Measurements from ENCODE around the gene CPT1B.
"Not testable (repeated sequence)": the region's sequence is repeated elsewhere in the genome, so short reads cannot be mapped to it uniquely, and the experiment has no call there.

CPT1B gene

DNA sequence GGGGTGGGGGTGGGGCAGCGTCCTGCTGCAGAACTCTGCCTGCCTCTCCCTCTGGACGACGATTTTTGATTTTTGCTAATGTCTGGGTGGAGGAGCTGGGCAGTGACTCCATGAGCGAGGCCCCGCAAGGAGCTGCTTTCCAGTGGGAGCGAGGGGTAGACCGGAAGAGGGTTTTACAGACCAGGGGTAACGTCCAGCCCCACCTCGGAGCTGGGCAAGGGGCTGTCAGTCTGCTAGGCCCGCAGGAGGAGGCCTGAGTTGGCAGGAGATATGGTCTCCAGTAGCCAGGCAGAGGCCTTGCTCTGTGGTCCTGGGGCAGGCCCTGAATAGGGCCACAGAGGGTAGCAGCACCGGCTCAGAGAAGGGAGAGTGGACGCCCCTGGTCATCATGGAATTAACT is 31.4 kb upstream of the CPT1B start:
- TF ChIP-seq, protein P1, sequence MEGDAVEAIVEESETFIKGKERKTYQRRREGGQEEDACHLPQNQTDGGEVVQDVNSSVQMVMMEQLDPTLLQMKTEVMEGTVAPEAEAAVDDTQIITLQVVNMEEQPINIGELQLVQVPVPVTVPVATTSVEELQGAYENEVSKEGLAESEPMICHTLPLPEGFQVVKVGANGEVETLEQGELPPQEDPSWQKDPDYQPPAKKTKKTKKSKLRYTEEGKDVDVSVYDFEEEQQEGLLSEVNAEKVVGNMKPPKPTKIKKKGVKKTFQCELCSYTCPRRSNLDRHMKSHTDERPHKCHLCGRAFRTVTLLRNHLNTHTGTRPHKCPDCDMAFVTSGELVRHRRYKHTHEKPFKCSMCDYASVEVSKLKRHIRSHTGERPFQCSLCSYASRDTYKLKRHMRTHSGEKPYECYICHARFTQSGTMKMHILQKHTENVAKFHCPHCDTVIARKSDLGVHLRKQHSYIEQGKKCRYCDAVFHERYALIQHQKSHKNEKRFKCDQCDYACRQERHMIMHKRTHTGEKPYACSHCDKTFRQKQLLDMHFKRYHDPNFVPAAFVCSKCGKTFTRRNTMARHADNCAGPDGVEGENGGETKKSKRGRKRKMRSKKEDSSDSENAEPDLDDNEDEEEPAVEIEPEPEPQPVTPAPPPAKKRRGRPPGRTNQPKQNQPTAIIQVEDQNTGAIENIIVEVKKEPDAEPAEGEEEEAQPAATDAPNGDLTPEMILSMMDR (conservative IDR thresholded peaks at IDR 0.05; ENCODE audit: control insufficient read depth, insufficient read depth, low read depth, low read length), result no peak
- no peak overlapping the region for H3K4me3 ChIP-seq (ENCODE audit: control insufficient read depth, low read depth, low read length)
- DNase-seq (ENCODE audit: low read depth), result no peak

DNA sequence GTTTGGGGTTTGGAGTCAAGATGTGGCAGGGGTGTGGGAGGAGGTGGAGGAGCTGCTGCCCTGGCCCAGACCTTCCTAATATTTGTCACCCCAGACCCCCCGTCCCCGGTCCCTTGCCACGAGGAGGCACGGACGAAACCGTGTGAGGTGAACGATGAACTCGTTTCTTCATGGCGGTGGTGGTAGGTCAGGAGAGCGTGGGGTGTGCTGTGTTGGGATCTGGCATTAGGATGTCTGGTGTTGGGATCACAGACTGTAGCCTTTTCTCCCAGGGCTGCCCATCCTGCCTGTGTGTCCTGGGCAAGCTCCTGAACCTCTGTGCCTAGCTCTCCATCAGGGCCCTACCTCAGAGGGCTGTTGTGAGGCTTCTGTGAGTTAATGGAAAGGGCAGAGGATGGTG is 30.8 kb upstream of the CPT1B start:
- no peak overlapping the region for H3K4me3 ChIP-seq (ENCODE audit: control insufficient read depth, low read depth, low read length)
- TF ChIP-seq, protein P1 (conservative IDR thresholded peaks at IDR 0.05; ENCODE audit: control insufficient read depth, insufficient read depth, low read depth, low read length), result no peak
- DNase-seq (ENCODE audit: low read depth), result no peak

DNA sequence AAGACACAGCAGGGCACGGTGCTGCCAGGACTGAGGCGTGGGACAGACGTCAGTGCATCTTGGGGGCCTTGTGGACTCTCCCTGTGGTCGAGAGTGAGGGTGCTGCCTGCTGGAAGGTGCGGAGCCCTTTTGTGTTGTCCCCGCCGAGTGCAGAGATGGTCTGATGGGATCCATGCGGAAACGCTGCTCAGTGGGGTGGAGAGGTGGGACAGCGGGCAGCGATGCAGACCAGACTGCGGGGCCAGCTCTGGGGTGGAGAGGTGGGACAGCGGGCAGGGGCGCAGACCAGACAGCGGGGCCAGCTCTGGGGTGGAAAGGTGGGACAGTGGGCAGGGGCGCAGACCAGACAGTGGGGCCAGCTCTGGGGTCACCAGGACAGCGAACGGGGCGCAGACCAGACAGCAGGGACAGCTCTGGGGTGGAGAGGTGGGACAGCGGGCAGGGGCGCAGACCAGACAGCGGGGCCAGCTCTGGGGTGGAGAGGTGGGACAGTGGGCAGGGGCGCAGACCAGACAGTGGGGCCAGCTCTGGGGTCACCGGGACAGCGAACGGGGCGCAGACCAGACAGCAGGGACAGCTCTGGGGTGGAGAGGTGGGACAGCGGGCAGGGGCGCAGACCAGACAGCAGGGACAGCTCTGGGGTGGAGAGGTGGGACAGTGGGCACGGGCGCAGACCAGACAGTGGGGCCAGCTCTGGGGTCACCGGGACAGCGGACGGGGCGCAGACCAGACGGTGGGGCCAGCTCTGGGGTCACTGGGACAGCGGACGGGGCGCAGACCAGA is 30.0 kb upstream of the CPT1B start:
- not testable (repeated sequence) for H3K4me3 ChIP-seq (ENCODE audit: control insufficient read depth, low read depth, low read length); DNase-seq (ENCODE audit: low read depth)

DNA sequence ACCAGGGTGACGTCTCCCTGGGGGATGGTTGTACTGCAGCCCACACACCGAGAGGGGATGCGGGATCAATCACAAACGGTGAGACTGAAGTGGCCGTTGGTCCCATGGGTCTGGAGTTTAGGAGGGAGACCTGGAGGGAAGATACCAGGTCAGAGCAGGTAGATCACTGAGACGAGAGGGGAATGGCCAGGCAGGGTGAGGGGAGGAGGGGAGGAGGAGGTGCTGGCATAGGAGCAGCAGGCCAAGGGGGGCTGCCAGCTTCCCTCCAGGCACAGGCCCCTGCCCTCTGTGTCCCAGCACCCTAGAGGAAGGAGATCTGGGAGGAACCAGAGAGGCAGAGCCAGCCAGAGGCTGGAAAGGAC is 29.4 kb upstream of the CPT1B start:
- no peak for DNase-seq (ENCODE audit: low read depth)
- H3K4me3 ChIP-seq (ENCODE audit: control insufficient read depth, low read depth, low read length), result no peak overlapping the region
- TF ChIP-seq, protein P1 (conservative IDR thresholded peaks at IDR 0.05; ENCODE audit: control insufficient read depth, insufficient read depth, low read depth, low read length), result no peak

DNA sequence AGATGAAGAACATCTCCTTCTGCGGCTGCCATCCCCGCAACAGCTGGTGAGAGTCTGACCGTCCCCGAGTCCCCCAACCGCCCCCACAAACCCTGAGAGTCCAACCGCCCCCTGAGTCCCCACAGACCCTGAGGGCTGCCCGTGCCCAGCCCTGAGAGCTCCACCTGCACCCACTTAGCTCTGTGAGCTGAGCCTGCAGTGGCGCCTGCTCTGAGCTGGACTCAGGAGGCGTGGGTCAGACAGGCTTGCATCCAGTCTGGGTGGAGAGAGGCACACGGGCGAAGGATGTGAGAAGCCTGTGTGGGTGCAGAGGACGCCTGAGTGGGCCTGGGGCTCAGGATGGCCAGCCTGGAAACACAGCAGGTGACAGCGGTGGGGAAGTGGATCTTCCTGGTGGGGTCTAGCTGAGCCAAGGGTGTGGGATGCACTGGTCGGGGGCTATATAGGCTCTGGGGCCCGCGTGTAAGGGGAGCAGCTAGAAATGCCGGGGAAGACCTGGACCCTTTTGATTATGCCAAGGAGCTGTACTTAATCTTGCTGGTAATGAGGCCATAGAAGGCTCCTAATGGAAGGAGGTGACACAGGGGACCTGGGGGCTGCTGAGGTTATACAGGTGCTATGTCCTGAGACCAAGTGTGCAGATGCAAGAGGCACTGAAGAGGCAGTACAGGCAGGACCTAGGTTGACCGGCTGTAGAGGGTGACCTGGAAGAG is 28.9 kb upstream of the CPT1B start:
- no peak overlapping the region for H3K4me3 ChIP-seq (ENCODE audit: control insufficient read depth, low read depth, low read length)
- DNase-seq (ENCODE audit: low read depth), result no peak
- TF ChIP-seq, protein P1 (conservative IDR thresholded peaks at IDR 0.05; ENCODE audit: control insufficient read depth, insufficient read depth, low read depth, low read length), result no peak

DNA sequence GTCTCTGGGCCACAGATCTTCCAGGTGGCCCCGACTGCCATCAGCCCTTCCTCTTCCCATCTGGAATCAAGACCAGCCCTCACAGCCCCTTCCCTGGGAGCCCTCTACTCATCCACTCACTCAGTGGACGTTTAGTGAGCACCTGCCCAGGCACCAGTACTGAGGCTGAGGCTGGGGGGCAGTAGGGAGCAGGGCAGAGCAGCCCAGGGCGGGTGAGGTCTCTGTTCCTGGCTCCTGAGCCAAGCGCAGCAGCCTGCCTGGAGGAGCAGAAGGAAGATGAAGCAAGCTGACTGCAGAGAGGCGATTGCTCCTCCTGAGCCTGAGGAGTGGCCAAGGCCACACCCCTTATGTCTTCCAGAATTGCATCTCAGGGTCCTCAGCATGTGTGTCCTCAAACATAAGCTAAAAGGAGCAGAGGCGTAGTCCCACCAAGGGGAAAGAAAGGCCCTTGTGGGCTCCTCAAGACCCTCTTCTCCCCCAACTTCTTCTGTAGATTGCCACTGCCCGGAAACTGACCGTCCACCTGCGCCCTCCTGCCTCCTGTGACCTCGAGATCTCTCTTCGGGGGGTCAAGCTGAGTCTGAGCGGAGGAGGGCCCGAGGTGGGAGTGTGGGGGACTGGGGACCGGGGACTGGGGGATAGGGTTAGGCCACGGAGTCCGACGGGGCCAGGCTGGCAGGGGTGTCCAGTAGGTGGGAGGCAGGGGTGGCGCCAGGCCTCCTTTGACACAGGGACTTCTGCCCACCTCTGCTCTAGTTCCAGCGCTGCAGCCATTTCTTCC is 28.1 kb upstream of the CPT1B start:
- DNase-seq (ENCODE audit: low read depth), result no peak
- TF ChIP-seq, protein P1 (conservative IDR thresholded peaks at IDR 0.05; ENCODE audit: control insufficient read depth, insufficient read depth, low read depth, low read length), result no peak
- no peak overlapping the region for H3K4me3 ChIP-seq (ENCODE audit: control insufficient read depth, low read depth, low read length)

DNA sequence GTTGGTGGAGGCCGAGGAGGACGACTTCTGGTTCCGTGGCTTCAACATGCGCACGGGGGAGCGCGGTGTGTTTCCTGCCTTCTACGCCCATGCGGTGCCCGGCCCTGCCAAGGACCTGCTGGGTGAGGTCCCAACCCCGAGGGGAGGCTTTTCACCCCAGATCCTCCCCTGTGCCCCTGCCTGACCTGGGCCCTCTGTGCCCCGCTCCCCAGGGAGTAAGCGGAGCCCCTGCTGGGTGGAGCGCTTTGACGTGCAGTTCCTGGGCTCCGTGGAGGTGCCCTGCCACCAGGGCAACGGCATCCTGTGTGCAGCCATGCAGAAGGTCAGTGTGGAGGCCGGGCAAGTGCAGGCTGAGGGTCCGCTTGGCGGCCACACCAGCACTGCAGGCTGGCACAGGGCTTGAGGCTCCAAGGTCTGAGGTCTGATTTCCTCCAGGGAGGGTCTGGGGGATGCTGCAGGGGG is 27.4 kb upstream of the CPT1B start:
- H3K4me3 ChIP-seq (ENCODE audit: control insufficient read depth, low read depth, low read length), result no peak overlapping the region
- TF ChIP-seq, protein P1 (conservative IDR thresholded peaks at IDR 0.05; ENCODE audit: control insufficient read depth, insufficient read depth, low read depth, low read length), result no peak
- no peak for DNase-seq (ENCODE audit: low read depth)
